ENCODE results near the gene POLR2L.

POLR2L gene

DNA sequence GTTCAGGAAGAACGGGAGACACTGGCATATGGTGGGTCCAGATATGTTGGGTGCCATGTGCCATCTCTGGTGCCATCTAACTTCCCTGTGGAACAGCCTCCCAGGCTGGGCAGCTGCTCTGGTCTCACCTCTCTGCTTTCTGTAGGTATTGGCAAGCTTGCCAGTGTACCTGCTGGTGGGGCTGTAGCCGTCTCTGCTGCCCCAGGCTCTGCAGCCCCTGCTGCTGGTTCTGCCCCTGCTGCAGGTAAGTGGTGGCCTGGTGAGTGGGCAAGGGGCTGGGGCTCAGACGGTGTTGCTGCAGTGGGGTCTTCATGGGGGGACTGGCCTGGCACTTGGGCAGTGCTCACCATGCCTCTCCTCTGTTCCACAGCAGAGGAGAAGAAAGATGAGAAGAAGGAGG, 29.9 kb downstream of the POLR2L start:
- DNase-seq (ENCODE audit: low read depth), result no peak
- no peak overlapping the region for H3K4me3 ChIP-seq (ENCODE audit: control insufficient read depth, low read depth, low read length)
- TF ChIP-seq, protein P1, sequence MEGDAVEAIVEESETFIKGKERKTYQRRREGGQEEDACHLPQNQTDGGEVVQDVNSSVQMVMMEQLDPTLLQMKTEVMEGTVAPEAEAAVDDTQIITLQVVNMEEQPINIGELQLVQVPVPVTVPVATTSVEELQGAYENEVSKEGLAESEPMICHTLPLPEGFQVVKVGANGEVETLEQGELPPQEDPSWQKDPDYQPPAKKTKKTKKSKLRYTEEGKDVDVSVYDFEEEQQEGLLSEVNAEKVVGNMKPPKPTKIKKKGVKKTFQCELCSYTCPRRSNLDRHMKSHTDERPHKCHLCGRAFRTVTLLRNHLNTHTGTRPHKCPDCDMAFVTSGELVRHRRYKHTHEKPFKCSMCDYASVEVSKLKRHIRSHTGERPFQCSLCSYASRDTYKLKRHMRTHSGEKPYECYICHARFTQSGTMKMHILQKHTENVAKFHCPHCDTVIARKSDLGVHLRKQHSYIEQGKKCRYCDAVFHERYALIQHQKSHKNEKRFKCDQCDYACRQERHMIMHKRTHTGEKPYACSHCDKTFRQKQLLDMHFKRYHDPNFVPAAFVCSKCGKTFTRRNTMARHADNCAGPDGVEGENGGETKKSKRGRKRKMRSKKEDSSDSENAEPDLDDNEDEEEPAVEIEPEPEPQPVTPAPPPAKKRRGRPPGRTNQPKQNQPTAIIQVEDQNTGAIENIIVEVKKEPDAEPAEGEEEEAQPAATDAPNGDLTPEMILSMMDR (IDR thresholded peaks at IDR 0.05; ENCODE audit: control insufficient read depth, insufficient read depth, low read depth, low read length, missing control alignments), result no peak

DNA sequence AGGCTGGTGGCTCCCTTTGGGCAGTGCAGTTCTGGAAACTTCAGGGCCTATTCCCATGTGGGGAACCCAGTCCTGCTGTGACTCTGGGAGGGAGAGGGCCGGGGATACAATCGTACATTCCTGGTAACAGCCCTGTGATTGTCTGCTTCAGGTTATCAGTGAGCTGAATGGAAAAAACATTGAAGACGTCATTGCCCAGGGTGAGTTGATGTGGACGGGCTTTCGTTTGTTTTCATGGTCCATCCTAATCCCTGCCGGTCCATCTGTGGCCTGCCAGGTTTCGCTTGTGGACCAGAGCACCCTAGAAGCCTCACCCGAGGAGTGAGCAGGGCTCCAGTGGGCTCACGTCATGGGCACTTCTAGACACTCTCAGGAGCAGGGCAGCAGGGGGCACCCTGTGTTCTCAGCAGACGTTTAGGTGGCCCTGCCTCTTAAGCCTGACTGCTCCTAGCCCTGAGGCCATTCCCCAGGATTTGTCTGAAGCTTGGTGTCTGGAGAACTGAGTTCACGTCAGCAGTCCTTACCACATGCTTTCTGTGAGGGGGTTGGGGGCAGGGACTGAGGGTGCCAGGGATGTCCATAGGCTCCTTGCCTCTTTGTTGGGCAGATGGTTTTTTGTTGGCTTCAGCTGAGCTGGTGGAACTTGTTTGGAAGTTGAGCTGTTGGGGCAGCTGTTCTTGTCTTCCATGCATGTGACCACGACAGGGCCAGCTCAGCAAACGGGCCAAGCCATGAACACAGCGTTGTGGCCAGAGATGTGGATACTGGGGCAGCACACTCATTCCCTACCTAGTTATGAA, 30.7 kb downstream of the POLR2L start:
- H3K4me3 ChIP-seq (ENCODE audit: control insufficient read depth, low read depth, low read length), result peak overlapping the region; percentile 97
- TF ChIP-seq, protein P1 (IDR thresholded peaks at IDR 0.05; ENCODE audit: control insufficient read depth, insufficient read depth, low read depth, low read length, missing control alignments), result peak; percentile 6
- DNase-seq (ENCODE audit: low read depth), result no peak

DNA sequence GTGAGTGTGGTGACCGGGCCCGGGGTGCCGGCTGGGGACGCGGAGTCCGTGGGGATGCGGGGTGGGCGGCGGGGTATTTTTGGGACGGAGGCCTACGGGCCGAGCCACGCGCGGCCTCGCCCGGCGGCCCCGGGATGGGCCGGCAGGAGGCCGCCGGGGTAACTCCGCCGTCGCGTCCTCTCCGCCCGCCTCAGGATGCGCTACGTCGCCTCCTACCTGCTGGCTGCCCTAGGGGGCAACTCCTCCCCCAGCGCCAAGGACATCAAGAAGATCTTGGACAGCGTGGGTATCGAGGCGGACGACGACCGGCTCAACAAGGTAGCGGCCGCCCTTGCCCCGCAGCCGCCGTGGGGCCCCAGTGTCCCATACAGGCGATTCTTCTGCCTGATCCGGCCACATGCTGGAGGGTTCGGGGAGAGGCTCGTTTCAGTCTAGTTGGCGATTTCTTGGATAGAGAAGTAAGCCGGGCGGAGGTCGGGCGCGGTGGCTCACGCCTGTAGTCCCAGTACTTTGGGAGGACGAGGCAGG, 32.2 kb downstream of the POLR2L start:
- TF ChIP-seq, protein P1 (IDR thresholded peaks at IDR 0.05; ENCODE audit: control insufficient read depth, insufficient read depth, low read depth, low read length, missing control alignments), result no peak
- DNase-seq (ENCODE audit: low read depth), result no peak
- peak overlapping the region; percentile 97 for H3K4me3 ChIP-seq (ENCODE audit: control insufficient read depth, low read depth, low read length)

- TF ChIP-seq, protein P1 (IDR thresholded peaks at IDR 0.05; ENCODE audit: control insufficient read depth, insufficient read depth, low read depth, low read length, missing control alignments), result no peak
Measured at GRCh38 chr11:809287-810039, 32.9 kb downstream of the POLR2L start, which contains the start of gene RPLP2. TSS of gene RPLP2 (plus strand) at chr11:809967. CDS start at chr11:810235, 268 bp downstream.

GRCh38 chr11:808427-809286, 33.7 kb downstream of the POLR2L start:
- H3K4me3 ChIP-seq (ENCODE audit: control insufficient read depth, low read depth, low read length), result peak overlapping the region; percentile 97
- TF ChIP-seq, protein P1 (IDR thresholded peaks at IDR 0.05; ENCODE audit: control insufficient read depth, insufficient read depth, low read depth, low read length, missing control alignments), result no peak
- DNase-seq (ENCODE audit: low read depth), result no peak

More at GRCh38 chr11:809287-810039, 32.9 kb downstream of the POLR2L start, which contains the start of gene RPLP2:
- peak within 1 kb of the TSS; percentile 97 for H3K4me3 ChIP-seq (ENCODE audit: control insufficient read depth, low read depth, low read length)
- DNase-seq (ENCODE audit: low read depth), result peak; percentile 82

DNA sequence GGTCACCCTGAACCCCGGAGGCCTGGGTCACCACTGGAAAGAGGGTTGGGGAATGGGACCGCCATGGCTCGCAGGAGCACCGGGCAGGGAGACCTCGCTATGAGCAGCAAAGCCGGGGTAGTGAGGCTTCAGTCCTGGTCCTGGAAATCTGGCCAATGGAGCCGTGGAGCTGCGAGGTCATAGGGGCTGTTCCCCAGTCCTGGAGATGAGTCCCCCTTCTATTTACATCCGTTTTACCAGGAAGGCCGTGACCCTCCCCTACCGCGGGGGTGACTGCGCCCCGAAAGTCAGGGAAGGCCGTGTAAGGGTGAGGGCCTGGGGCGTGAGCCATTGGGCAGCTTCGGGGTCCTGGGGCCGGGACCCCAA, 37.7 kb downstream of the POLR2L start:
- no peak for DNase-seq (ENCODE audit: low read depth)
- H3K4me3 ChIP-seq (ENCODE audit: control insufficient read depth, low read depth, low read length), result peak overlapping the region; percentile 66
- TF ChIP-seq, protein P1 (IDR thresholded peaks at IDR 0.05; ENCODE audit: control insufficient read depth, insufficient read depth, low read depth, low read length, missing control alignments), result no peak

Measured in AG09309 (cell line).